Stimulated activated CD8-positive, alpha-beta memory T cell treated with anti-CD3 and anti-CD28 coated beads, Interleukin-12 subunit alpha, Interleukin-12 subunit beta, amount 100 ng/mL, for 4 hours (primary cell): ENCODE results near the gene STRIP2.
A peak's percentile ranks its signal among the peaks of the same experiment; 100 is the strongest.
"Not testable (repeated sequence)": the region's sequence is repeated elsewhere in the genome, so short reads cannot be mapped to it uniquely, and the experiment has no call there.

Experiments
- DNase-seq: peaks from one replicate; pipeline ENCODE4 v3.0.0-alpha.2; 2020; ENCODE audit warnings: low read depth

STRIP2 gene, protein sequence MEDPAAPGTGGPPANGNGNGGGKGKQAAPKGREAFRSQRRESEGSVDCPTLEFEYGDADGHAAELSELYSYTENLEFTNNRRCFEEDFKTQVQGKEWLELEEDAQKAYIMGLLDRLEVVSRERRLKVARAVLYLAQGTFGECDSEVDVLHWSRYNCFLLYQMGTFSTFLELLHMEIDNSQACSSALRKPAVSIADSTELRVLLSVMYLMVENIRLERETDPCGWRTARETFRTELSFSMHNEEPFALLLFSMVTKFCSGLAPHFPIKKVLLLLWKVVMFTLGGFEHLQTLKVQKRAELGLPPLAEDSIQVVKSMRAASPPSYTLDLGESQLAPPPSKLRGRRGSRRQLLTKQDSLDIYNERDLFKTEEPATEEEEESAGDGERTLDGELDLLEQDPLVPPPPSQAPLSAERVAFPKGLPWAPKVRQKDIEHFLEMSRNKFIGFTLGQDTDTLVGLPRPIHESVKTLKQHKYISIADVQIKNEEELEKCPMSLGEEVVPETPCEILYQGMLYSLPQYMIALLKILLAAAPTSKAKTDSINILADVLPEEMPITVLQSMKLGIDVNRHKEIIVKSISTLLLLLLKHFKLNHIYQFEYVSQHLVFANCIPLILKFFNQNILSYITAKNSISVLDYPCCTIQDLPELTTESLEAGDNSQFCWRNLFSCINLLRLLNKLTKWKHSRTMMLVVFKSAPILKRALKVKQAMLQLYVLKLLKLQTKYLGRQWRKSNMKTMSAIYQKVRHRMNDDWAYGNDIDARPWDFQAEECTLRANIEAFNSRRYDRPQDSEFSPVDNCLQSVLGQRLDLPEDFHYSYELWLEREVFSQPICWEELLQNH

DNA sequence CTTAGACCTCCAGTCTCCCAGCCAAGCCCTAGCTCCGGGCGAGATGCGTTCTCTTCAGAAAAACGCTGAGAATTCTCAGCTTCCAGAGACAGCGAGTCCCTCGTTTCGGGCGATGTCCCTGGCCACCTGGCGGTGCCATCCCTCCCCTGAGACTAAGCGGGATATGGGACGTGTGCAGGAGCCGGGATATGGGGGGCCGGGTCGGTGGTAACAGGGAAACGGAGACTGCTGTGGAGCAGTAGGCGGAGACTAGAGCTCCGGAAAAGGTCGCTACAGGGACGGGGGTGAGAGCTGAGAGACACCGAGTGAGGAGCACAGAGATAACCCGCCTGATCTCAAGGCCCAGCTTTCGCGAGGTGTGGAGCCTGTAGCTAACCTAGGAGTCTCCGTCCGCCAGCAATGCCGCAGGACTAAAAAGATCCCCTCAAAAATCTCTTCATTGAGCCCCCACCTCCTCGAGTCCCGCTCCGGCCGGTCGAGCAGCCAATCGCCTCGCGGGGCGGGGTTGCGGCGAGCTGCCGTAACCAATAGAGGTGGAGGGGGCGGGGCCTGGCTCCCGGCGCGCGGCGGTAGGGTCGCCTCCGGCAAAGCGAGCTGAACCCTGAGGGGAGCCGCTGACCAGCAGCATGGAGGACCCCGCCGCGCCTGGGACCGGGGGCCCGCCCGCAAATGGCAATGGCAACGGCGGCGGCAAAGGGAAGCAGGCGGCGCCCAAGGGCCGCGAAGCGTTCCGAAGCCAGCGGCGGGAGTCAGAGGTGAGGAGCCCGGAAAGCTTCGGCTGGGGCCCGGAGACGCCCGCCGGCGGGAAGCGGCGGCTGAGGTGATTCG, at the start of gene STRIP2:
Gene STRIP2 (plus strand): TSS at position 586 of the 828 bp plus-strand sequence. CDS start 41 bp downstream, at position 627.
- DNase-seq: peak; percentile 86

DNA sequence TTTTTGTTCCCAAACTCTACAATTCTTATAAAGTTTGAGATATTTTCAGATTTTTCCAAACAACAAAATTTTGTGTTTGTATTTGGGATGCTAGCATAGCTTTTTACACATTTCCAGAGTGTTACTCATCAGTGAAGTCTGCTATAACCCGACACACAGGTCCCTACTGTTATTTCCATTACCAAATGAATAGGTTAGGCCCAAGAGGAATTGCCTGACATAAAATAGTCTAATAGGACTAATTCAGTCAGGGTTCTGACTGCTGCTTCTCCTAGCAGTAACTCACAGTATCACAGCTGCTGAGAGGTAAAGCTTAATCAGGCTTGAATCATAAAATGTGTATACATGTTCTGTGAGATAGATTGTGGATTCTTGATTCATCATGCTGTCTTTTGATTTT, 49.1 kb upstream of the STRIP2 start:
- DNase-seq: no peak

DNA sequence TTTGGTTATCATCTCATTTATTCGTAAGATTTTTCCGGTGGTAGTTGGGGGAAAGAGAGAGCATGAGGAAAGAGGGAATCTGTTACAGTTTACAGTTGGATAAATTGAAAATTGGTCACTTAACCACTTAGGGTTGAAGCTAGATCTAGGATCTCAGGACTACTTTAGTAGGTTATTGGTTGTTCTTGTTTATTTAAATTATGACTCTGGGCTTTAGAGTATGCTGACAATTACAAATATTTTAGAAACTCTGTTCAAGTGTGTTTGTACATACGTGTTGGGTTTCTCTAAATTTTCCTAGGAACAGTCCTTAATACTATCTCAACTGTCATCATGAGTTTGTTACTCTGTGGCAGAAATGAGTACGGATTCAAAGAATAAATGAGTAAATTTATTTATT, 48.6 kb upstream of the STRIP2 start:
- no peak for DNase-seq

DNA sequence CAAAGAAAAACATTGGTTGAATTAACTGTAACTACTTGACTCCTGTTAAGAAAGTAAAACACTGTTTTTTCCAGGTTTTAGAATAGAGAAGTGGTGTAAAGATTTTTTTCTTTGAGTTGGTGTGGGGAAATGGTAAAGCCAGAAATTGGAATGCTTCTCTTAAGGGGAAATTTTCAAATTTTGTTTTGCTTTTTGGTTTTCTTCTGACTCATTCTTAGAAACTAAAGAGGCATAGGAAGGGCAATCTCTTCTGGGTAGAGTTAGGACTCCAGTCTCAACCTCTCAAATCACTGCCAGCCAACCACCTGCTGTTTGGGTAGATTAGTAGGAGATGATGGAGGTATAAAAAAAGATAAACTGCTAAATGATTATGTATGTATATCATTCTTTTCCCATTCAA, 47.7 kb upstream of the STRIP2 start:
- DNase-seq: no peak

DNA sequence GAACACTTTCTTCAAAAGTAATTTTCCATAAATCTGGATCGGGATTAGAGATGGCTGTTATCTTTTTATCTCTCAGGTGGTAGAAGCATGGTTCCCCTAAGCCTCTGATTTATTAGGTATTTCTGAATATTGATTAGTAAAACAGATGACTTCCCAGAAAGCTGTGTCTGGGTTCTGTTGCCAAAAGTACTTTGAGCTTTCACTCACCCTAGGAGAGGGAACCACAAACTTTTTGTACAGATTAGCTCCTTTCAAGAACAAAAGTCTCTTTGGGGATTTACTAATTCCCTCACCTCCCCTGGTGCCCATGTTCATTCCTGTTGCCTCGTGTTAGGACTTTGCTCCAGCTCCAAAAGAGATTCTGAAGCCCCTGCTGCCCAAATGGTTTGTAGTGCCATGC, 46.7 kb upstream of the STRIP2 start:
- no peak for DNase-seq

DNA sequence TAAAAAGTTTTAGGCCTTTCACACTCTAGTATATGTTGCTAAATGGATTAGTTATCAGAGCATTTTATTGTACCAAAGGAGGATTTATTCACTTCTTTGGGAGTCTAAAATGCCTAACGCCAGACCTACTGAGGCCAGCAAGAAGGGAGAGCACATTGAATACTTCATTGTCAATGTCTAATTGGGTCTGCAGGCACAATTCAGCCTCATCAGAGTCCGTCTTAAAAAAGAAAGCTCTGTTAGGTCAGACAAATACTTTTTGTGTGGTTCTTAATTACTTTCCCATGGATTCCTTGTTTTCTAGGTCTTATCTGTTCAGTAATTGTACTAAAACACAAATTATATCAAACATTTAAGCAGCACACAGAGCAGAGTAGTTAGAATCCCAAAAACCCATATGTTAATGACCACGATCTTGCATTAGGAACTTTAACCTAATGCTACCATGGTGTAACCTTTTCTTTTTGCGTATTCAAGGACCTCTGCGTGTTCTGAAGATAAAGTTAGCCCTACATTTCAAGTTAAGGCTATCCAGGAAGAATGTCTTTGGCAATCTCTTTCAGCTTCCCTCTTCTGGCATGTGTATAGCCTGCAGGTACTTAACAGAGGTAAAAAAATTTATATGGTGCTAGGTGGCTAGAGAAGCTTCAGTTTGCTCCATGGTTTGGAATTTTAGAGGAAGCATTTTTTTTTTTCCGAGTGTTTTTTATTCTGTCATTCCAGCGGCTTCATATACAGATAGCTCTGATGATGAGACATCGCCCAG, 45.7 kb upstream of the STRIP2 start:
- DNase-seq: no peak

DNA sequence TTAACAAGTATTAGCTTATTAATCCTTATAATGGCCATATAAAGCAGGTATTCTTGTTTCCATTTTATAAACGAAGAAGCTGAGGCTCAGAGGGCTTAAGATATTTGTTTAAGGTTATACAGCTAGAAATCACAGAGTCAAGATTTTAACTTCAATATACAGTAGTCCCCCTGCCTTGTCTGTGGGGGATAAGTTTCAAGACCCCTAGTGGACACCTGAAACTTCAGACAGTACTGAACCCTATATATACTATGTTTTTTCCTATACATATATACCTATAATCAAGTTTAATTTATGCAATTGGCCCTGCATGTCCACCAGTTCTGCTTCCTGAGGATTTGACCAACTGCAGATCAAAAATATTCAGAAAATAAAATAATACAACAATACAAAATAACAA, 44.4 kb upstream of the STRIP2 start:
- DNase-seq: no peak

DNA sequence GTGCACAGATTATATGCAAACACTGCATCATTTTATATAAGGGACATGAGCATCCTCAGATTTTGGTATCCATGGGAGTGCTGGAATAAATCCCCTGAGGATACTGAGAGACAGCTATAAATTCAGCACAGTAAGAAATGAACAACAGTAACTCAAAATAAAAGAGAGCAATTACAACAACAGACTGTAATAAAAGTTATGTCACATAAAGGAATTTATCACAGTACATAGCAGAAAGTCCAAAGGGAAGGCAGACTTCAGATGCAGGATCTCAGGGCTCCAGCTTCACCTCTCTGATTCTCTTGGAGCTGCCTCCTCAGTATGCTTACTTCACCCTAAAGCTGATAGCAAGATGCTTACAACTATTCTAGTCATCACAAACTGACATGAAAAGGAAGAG, 43.9 kb upstream of the STRIP2 start:
- DNase-seq: no peak

DNA sequence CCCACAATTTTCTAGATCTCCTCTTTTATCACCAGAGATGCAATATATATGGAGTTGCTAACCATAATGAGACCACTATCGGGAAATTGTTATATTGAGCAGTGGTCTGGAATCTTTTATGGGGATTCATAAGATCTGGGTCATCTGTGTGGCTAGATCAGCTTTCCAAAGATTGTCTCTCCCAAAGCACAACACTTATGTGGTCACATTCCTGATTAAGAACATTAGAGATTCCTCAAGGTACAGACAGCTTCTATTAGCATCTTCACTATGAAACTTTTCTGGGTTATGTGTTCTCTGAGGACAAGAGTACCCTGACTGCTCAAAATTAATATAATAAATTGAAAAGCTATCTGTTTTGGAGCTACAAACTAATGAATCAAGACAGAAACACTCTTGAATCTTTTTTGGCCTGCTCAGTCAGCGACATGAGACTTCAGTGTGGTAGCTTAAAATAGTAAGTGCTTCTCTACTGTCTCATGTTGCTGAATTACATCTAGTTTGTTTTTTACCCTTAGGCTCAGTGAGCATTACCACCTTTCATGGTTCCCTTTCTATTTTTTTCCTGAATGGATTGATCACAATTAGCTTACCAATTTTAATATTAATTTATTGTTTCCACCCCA, 42.6 kb upstream of the STRIP2 start:
- DNase-seq: no peak

DNA sequence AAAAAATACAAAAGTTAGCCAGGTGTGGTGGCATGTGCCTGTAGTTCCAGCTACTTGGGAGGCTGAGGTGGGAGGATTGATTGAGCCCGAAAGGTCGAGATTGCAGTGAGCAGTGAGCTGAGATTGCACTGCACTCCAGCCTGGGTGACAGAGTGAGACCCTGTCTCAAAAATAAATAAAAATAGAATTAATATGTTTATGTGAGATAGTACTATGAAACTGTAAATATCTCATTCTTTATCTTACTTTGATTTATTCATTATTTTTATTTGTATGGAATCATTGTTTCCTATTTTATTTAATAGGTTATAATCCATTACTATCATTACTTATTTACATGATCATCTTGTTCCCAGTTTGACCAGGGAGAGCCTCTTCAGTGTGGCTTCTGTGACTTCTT, 41.0 kb upstream of the STRIP2 start:
- no peak for DNase-seq

DNA sequence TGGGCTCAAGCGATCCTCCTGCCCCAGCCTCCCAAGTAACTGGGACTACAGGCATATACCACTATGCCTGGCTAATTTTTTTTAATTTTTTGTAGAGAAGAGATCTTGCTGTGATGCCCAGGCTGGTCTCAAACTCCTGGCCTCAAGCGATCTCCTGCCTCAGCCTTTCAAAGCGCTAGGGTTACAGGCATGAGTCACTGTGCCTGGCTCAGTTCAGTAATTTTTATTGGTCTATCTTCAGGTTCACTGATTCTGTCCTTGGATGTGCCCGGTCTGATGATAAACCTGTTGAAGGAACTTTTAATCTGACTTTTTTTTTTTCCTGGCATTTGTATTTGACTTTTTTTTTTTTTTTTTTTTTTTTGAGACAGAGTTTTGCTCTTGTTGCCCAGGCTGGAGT, 40.1 kb upstream of the STRIP2 start:
- no peak for DNase-seq

DNA sequence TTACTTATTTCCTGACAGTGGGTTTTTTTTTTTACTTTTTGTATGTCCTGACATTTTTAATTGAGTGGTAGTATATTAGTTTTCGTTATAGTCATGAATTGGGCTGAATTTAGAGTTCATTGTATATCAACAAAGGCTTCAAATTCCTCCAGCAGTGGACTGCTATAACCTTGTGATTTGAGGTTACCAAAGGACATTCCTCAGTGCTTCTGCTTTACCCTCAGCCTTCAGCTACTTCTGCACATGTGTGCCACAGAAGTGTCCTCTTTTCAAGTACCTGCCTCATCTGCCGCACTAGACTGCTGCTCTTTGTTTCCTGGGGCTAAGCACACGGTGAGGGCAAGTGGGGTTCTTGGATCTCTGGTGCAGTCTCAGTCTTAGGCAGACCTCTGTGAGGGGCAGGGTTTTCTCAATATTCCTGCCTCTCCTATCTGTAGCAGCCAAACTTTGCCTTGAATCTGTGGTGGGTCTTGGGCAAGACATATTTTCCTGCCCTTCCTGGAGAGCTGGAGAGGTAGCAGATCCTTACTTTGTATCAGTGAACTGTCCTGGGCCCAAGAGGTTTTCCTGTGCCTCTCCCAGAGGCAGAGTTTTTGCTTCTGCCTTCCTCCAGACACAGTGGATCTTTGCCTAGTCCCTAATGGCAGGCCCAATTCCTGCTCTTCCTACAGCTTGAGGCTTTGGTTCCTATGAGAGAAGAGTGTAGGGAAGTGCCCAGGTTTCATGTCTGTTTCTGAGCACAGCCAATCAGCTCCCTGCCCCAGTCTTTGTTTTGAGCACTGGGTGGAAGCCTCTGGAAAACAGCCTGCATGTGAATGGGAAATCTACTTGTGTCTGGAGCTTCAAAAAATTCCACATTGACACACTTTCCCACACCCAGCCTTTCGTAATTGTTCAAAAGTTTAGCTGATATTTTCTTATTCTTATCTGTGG, 39.0 kb upstream of the STRIP2 start:
- no peak for DNase-seq

DNA sequence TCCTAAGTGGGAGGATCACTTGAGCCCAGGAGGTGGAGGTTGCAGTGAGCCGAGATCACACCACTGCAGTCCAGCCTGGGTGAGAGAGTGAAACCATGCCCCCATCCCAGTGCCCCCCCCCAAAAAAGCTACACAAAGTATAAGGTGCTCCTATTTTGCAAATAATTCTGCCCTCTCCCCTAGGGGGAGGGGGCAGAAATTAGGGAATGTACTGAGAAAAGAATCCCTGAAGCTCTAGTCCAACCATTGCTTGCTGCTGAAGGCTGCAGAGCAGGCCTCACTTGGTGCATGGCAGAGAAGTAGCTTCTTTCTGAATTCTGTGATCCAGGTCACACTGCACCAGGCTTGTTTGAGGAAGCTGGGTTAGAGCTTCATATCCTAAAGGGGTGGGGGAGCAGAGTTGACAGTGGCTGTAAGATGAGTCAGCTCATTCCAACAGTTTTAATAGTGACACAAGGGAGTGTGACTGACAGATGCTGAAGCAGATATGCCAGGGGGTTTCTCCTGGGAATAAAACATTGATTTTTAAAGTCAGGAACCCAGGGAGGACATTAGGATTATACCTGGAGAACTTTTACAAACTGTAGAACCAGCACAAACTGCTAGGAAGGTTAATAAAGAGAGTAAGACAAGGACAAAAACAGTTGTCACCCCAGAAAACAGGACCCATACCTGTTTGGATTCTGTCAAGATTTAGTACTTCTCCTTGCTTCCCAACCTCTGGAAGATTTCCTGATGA, 32.8 kb upstream of the STRIP2 start:
- DNase-seq: no peak

DNA sequence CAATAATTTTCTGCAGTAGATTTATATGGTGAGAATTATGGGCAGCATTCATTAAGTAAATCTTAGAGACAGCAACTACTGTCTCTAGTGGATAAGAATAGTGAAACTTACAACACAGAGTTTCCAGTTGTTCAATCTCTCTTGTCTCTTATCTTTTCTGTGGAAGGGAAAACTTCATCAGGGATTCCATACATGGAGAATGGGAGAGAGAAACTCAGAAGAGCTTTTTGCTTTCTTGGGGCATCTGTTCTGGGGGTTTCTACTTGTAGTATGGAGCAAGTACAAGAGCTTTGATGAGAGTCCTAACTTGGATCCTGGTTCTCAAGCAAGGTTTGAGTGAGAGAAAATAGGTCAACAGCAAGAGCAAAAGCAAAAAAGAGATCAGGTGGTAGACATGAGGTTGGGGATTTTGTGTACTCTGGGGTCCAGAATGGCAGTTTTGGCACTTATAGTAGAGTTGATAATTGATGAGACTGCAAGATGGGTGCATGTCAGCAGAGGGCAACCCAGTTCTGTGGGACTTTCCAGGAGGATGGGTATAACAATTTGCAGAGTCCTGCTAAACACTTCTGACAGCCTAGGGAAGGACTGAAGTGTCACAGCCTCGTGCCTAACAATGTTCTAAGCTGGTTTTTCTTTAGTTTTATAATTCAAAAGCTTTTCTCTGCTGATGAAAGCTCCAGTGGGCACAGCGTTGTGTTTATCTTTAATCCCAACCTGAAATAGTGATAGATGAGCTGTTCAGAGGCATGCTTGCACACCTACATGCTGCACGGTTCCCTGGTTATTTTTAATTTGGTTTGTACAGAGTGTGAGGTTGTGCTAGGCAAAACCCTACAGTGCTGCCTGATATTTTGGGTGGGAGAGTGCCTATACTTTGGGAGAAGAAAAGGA, 32.0 kb upstream of the STRIP2 start:
- no peak for DNase-seq

DNA sequence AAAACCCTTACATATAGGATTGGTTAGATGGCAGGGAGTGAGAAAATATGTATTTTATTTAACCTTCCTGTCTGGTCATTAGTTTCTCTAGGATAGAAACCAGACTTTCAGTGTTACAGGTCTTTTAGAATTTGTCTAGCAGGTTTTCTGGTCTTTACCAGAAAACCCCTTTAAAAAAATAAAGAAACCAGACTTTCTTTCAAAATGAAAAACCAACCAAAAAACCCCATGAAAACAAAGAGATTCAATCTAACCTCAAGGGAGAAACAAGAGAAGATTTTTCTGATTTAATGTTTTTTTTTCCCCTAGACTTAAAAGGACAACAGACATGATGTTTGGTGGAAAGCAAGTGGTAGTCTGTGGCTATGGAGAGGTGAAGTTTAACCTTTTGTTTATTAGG, 28.7 kb upstream of the STRIP2 start:
- DNase-seq: no peak

DNA sequence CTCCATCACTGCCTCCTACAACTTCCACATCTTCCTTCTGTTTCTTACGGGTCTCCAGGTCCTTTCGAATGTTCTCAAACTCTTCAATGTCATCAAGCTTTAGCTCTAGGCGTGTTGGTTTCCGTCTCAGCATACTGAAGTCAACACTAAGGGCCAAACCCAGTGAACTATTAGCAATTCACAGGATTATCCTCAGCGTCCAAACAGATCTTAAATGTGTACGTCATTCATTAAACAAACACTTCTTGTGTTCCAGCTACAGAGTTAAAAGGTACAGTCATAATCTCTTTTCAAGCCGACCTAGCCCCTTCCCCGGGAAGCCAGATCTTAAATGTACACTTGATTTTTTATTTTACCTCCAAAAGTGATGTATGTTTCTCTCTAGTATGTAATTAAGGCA, 24.0 kb upstream of the STRIP2 start:
- DNase-seq: not testable (repeated sequence)

DNA sequence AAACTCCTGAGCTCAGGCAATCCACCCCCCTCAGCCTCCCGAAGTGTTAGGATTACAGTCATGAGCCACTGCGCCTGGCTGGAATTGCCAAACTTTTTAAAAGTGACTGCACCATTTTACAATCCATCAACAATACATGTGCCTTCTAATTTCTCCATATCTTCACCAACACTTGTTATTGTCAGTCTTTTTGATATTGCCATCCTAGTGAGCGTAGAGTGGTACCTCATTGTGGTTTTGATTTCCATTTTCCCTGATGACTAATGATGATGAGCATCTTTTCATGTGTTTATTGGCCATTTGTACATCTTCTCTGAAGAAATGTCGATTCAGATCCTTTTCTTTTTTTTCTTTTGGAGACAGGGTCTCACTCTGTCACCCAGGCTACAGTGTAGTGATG, 21.7 kb upstream of the STRIP2 start:
- DNase-seq: no peak

DNA sequence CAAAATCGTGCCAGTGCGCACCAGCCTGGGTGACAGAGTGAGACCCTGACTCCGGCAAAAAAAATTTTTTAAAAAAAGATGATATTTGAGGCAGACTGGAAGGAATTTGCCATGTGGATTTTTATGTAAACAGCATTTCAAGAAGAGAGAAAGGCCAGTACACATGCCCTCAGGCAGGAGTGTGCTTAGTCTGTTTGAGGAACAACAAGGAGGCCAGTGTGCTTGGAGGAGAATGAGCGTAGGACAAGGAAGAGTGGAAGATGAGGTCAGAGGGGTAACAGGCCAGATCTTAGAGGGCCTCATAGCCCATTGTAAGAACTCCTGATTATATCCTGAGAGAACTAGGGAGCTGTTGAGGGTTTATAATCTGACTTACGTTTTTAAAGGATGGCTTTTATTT, 17.2 kb upstream of the STRIP2 start:
- no peak for DNase-seq
